H9 (cell line): ENCODE measurements around the gene JPH2. TPM values are rescaled to one million over a fixed set of nuclear protein-coding genes. Genes with fewer than 3 reads are reported as not detected.

Experiments
- DNase-seq: peaks from one replicate; pipeline ENCODE4 v3.0.0-alpha.2; 2017
- H2AFZ ChIP-seq: one replicate; pipeline ENCODE4 v1.6.1; 2013; ENCODE audit warnings: mild to moderate bottlenecking, low read length, control low read depth, moderate library complexity
- H2AK5ac ChIP-seq: 2 replicates; pipeline ENCODE4 v1.6.1; 2013; ENCODE audit warnings: low read length, control low read depth, mixed read lengths; ENCODE audit not compliant: insufficient read length
- H2BK120ac ChIP-seq: one replicate; pipeline ENCODE4 v1.6.1; 2013; ENCODE audit warnings: low read depth, mild to moderate bottlenecking, low read length, control low read depth, inconsistent platforms; ENCODE audit not compliant: poor library complexity, severe bottlenecking
- H2BK12ac ChIP-seq: 2 replicates; pipeline ENCODE4 v1.6.1; 2013; ENCODE audit warnings: low read length, control low read depth, mixed read lengths, low read depth; ENCODE audit not compliant: insufficient read length
- H2BK15ac ChIP-seq: 2 replicates; pipeline ENCODE4 v1.6.1; 2013; ENCODE audit warnings: low read depth, low read length, control low read depth
- H2BK20ac ChIP-seq: one replicate; pipeline ENCODE4 v1.6.1; 2013; ENCODE audit warnings: low read depth, mild to moderate bottlenecking, low read length, control low read depth, inconsistent platforms; ENCODE audit not compliant: poor library complexity, severe bottlenecking
- H2BK5ac ChIP-seq: 2 replicates; pipeline ENCODE4 v1.6.1; 2013; ENCODE audit warnings: low read length, control low read depth, mixed read lengths; ENCODE audit not compliant: insufficient read length
- H3K14ac ChIP-seq: 2 replicates; pipeline ENCODE4 v1.6.1; 2013; ENCODE audit warnings: low read length, control low read depth; ENCODE audit not compliant: insufficient read depth
- H3K18ac ChIP-seq: 2 replicates; pipeline ENCODE4 v1.6.1; 2013; ENCODE audit warnings: low read depth, mild to moderate bottlenecking, mixed read lengths, low read length, control low read depth; ENCODE audit not compliant: insufficient read length
- H3K23ac ChIP-seq: 2 replicates; pipeline ENCODE4 v1.6.1; 2013; ENCODE audit warnings: low read length, control low read depth, mixed read lengths, low read depth; ENCODE audit not compliant: insufficient read length
- H3K23me2 ChIP-seq: 2 replicates; pipeline ENCODE4 v1.6.1; 2013; ENCODE audit warnings: low read depth, mild to moderate bottlenecking, mixed read lengths, low read length, control low read depth; ENCODE audit not compliant: insufficient read length, poor library complexity, severe bottlenecking
- H3K27ac ChIP-seq: 2 replicates; pipeline ENCODE4 v1.5.1; 2013; ENCODE audit warnings: low read length, control low read depth, mixed read lengths, low read depth; ENCODE audit not compliant: insufficient read length
- H3K27me3 ChIP-seq: 2 replicates; pipeline ENCODE4 v1.6.1; 2013; ENCODE audit warnings: low read length, control low read depth, inconsistent platforms; ENCODE audit not compliant: insufficient read depth
- H3K4ac ChIP-seq: 2 replicates; pipeline ENCODE4 v1.6.1; 2013; ENCODE audit warnings: low read depth, mild to moderate bottlenecking, control low read depth, inconsistent platforms, low read length, moderate library complexity
- H3K4me1 ChIP-seq: 2 replicates; pipeline ENCODE4 v1.6.1; 2013; ENCODE audit warnings: low read length, control low read depth, inconsistent platforms; ENCODE audit not compliant: insufficient read depth
- H3K4me2 ChIP-seq: 2 replicates; pipeline ENCODE4 v1.6.1; 2013; ENCODE audit warnings: low read length, control low read depth, mixed read lengths; ENCODE audit not compliant: insufficient read length, insufficient read depth
- H3K56ac ChIP-seq: 2 replicates; pipeline ENCODE4 v1.6.1; 2013; ENCODE audit warnings: low read depth, mild to moderate bottlenecking, mixed read lengths, low read length, control low read depth; ENCODE audit not compliant: insufficient read length
- H3K79me1 ChIP-seq: 2 replicates; pipeline ENCODE4 v1.6.1; 2013; ENCODE audit warnings: low read depth, mild to moderate bottlenecking, moderate library complexity, low read length, control low read depth, inconsistent platforms; ENCODE audit not compliant: insufficient read depth, poor library complexity, severe bottlenecking
- H3K79me2 ChIP-seq: 2 replicates; pipeline ENCODE4 v1.6.1; 2013; ENCODE audit warnings: low read length, control low read depth, inconsistent platforms; ENCODE audit not compliant: insufficient read depth
- H3K9ac ChIP-seq: 2 replicates; pipeline ENCODE4 v1.6.1; 2013; ENCODE audit warnings: low read length, control low read depth, mixed read lengths; ENCODE audit not compliant: insufficient read length; ENCODE audit errors: extremely low read depth
- H3K9me3 ChIP-seq: one replicate; pipeline ENCODE4 v1.6.1; 2013; ENCODE audit warnings: low read depth, low read length, inconsistent platforms; ENCODE audit not compliant: control insufficient read depth
- H3T11ph ChIP-seq: one replicate; pipeline ENCODE4 v1.6.1; 2013; ENCODE audit warnings: mild to moderate bottlenecking, low read length, control low read depth, inconsistent platforms
- H4K20me1 ChIP-seq: one replicate; pipeline ENCODE4 v1.6.1; 2013; ENCODE audit not compliant: control insufficient read depth, insufficient read length, insufficient read depth
- H4K5ac ChIP-seq: 2 replicates; pipeline ENCODE4 v1.6.1; 2013; ENCODE audit warnings: low read depth, mild to moderate bottlenecking, mixed read lengths, low read length, control low read depth; ENCODE audit not compliant: insufficient read length
- H4K8ac ChIP-seq: replicated peaks from 2 replicates; pipeline ENCODE4 v1.6.1; 2013; ENCODE audit warnings: low read length, control low read depth, mixed read lengths, low read depth; ENCODE audit not compliant: insufficient read length
- H4K91ac ChIP-seq: 2 replicates; pipeline ENCODE4 v1.6.1; 2013; ENCODE audit warnings: low read depth, mild to moderate bottlenecking, moderate library complexity, mixed read lengths, low read length, control low read depth; ENCODE audit not compliant: insufficient read length
- H3K27ac Mint-ChIP-seq, 3 experiments: 2 replicates in 2 of 3; 3 replicates in 1 of 3; pipeline ENCODE4 v1.8.0; 2020 to 2021; ENCODE audit warnings: mixed read lengths in 3 of 3, mild to moderate bottlenecking in 1 of 3, moderate library complexity in 1 of 3
- H3K27me3 Mint-ChIP-seq: 2 replicates; pipeline ENCODE4 v1.8.0; 2021; ENCODE audit warnings: low read depth, mild to moderate bottlenecking, moderate library complexity, mixed read lengths
- H3K36me3 Mint-ChIP-seq, 3 experiments: 2 replicates in 2 of 3; 3 replicates in 1 of 3; pipeline ENCODE4 v1.8.0; 2020 to 2021; ENCODE audit warnings: low read depth in 3 of 3, mixed read lengths in 3 of 3; ENCODE audit not compliant: insufficient read depth in 1 of 3
- H3K4me1 Mint-ChIP-seq, 2 experiments: 2 replicates each; pipeline ENCODE4 v1.8.0; 2020; ENCODE audit warnings: mixed read lengths in 2 of 2
- H3K4me3 Mint-ChIP-seq, 2 experiments: 2 replicates in 1 of 2; 3 replicates in 1 of 2; pipeline ENCODE4 v1.8.0; 2020 to 2021; ENCODE audit warnings: mild to moderate bottlenecking in 2 of 2, mixed read lengths in 2 of 2, moderate library complexity in 1 of 2
- H3K9me3 Mint-ChIP-seq, 2 experiments: 2 replicates in 1 of 2; 3 replicates in 1 of 2; pipeline ENCODE4 v1.8.0; 2020; ENCODE audit warnings: mild to moderate bottlenecking in 2 of 2, mixed read lengths in 2 of 2, moderate library complexity in 1 of 2
- CTCF ChIP-seq: fragments of 200-600 bp; sonication (generic); conservative IDR thresholded peaks from 3 replicates; pipeline ENCODE4 v1.8.0; 2021; ENCODE audit warnings: antibody characterized with exemption, mild to moderate bottlenecking
- WGBS: extraction: QIAGEN DNeasy Blood & Tissue Kit; methylation state at CpG from one replicate; pipeline ENCODE4 v1.1.7; 2013; ENCODE audit warnings: missing lambda C conversion rate, low lambda C conversion rate, mixed read lengths; ENCODE audit not compliant: insufficient read length; ENCODE audit errors: extremely low coverage; 5-methylcytosine and 5-hydroxymethylcytosine counted together
- total RNA-seq: library from RNA; stranded (reverse); gene quantifications from 2 replicates; pipeline ENCODE4 v1.2.1, GENCODE V29; 2021

Gene JPH2
- total RNA-seq, 1 experiment from 2014 or later, result 0.31 TPM

GRCh38 chr20:44123251-44123650 is 63.7 kb downstream of the JPH2 start:
- Histone ChIP-seq H3K4ac (no peak overlapping the region), H3K23me2 (no peaks in the 10 kb centered on the region), H4K20me1 (no peaks in the 10 kb centered on the region), H2BK20ac (no peak overlapping the region), H3K79me2 (no peaks in the 10 kb centered on the region), H4K5ac (no peak overlapping the region), H4K8ac (no peak overlapping the region), H2BK15ac (no peak overlapping the region), H4K91ac (no peak overlapping the region), H3K27me3 (no peaks in the 10 kb centered on the region), H2AK5ac (no peak overlapping the region), H3K14ac (no peak overlapping the region), H2BK120ac (no peak overlapping the region), H3K56ac (no peak overlapping the region), H3K23ac (no peak overlapping the region), H2BK5ac (no peak overlapping the region), H3K27ac (no peak overlapping the region), H3K18ac (no peak overlapping the region), H3K79me1 (no peaks in the 10 kb centered on the region), H3K9ac (no peak overlapping the region), H3K4me1 (no peaks in the 10 kb centered on the region), H2BK12ac (no peak overlapping the region), H3T11ph (no peak overlapping the region), H3K4me2 (no peak overlapping the region), H2AFZ (no peak overlapping the region), H3K9me3 (no peaks in the 10 kb centered on the region)
- Mint-ChIP-seq H3K9me3 (no peaks in the 10 kb centered on the region), H3K4me3 (no peak overlapping the region), H3K27me3 (no peaks in the 10 kb centered on the region; the same call in 1 of the 2 replicates), H3K4me1 (peaks cover 0 to 16% of the 10 kb centered on the region in 2 experiments; a peak in 2 of 4 replicates), H3K36me3 (no peaks in the 10 kb centered on the region), H3K27ac (peak overlapping the region in 1 of 3 experiments; percentile 53; a peak in 1 of 7 replicates)
- no peak for DNase-seq
- no CpG with 5 or more reads among the region's 7 CpGs for WGBS
- TF ChIP-seq CTCF, result no peak
